CD4-positive, alpha-beta T cell treated with Interleukin-6 at 100 ng/mL for 8 hours (primary cell): ENCODE data around the gene CNPY4.
"Not testable (repeated sequence)": the region's sequence is repeated elsewhere in the genome, so short reads cannot be mapped to it uniquely, and the experiment has no call there.

Source experiments
- DNase-seq: peaks from one replicate; pipeline ENCODE4 v3.0.0-alpha.2; 2020; ENCODE audit warnings: mixed read lengths, low spot score

The CNPY4 gene

GRCh38 chr7:100119970-100120732, 717 bp downstream of the CNPY4 start:
- peak; percentile 71 for DNase-seq

GRCh38 chr7:100120733-100121036, 1.3 kb downstream of the CNPY4 start:
- no peak for DNase-seq

DNA sequence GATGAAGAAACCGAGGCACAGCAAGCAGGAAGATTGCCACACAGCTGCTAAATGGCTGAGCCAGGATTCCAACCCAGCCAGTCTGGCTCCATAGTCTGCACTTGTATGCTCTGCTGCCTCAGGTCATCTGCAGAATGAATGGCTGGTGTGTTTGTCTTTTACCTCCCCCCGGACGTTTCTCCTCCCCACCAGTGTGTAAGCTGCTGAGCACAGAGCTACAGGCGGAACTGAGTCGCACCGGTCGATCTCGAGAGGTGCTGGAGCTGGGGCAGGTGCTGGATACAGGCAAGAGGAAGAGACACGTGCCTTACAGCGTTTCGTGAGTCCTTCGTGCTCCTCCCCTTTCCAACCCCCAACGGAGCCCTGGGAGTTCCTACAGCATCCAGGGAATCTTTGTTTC, 2.6 kb downstream of the CNPY4 start:
- no peak for DNase-seq

- no peak for DNase-seq
These were observed 3.1 kb downstream of the CNPY4 start for GRCh38 chr7:100122568-100122967.

DNA sequence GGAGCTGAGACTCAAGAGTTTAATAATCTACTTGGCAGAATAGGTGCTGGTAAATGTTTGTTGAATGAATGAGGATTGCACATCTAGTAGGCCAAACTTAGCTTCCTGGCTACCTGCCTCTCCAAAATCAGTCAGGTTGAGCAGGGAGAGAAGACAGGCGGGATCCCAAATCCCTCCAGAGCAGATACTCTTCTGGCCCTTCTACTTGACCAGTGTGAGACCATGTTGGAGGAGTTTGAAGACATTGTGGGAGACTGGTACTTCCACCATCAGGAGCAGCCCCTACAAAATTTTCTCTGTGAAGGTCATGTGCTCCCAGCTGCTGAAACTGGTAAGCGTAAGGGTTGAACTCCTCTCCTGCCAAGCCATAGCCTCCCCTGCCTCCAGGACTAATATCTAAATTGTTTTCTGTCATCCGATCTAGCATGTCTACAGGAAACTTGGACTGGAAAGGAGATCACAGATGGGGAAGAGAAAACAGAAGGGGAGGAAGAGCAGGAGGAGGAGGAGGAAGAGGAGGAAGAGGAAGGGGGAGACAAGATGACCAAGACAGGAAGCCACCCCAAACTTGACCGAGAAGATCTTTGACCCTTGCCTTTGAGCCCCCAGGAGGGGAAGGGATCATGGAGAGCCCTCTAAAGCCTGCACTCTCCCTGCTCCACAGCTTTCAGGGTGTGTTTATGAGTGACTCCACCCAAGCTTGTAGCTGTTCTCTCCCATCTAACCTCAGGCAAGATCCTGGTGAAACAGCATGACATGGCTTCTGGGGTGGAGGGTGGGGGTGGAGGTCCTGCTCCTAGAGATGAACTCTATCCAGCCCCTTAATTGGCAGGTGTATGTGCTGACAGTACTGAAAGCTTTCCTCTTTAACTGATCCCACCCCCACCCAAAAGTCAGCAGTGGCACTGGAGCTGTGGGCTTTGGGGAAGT, 5.1 kb downstream of the CNPY4 start:
- DNase-seq = no peak

- no peak for DNase-seq
These were observed 7.0 kb downstream of the CNPY4 start for GRCh38 chr7:100126239-100126930.

GRCh38 chr7:100126931-100127865, 7.8 kb downstream of the CNPY4 start, which contains the start of gene MBLAC1:
TSS of gene MBLAC1 (plus strand) at chr7:100126967. CDS start at chr7:100127396, 429 bp downstream.
- DNase-seq = peak; percentile 89

- DNase-seq = no peak
These were observed 8.6 kb downstream of the CNPY4 start for GRCh38 chr7:100127866-100128636.

- no peak for DNase-seq
These were observed 9.2 kb downstream of the CNPY4 start for GRCh38 chr7:100128637-100128963.

DNA sequence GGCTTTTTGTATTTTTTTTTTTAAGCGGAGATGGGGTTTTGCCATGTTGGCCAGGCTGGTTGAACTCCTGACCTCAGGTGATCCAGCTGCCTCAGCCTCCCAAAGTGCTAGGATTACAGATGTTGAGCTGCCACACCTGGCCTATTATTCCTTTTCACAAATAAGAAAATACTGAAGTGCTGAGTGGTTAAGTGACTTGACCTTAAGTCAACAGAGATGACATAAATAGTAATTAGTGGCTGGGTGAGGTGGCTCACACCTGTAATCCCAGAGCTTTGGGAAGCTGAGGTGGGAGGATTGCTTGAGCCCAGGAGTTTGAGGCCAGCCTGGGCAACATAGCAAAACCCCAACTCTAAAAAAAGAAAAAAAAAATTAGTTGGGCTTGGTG, 10.8 kb downstream of the CNPY4 start:
- not testable (repeated sequence) for DNase-seq

- DNase-seq = peak; percentile 81
These were observed 11.4 kb downstream of the CNPY4 start for GRCh38 chr7:100130608-100131453.

DNA sequence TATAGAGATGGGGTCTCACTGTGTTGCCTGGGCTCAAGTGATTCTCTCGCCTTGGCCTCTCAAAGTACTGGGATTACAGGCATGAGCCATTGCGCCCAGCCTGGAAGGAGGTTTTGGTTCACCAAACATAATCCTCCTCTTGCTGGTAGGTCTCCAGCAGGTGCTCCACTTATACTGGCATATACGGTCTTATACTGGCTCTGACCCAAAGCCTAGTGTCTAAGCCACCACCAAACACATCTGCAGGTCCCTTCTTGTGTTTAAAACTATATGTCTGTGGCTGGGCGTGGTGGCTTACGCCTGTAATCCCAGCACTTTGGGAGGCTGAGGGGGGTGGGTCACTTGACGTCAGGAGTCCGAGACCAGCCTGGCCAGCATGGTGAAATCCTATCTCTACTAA, 12.7 kb downstream of the CNPY4 start:
- no peak for DNase-seq

DNA sequence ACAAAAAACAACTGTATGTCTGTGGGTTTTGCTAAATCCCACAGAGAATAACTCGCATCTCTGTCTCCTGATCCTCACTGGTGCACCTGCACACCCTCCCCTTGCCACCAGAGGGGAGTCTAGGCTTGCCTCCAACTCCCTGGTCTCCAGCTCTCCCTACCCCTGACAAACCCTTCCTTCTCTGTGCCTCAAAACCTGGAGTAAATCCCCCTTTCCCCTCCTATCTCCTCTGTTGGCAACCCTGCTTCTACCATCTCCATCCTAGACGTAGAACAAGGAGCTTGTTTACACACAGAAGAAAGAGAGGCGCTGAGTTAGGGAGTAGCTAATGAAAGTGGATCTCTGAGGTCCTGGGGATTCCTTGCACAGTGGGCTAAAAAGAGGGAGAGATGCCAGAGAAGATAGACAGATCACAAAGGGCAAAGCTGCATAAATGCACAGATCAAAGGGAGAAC, 13.3 kb downstream of the CNPY4 start:
- DNase-seq = peak; percentile 73

GRCh38 chr7:100137851-100138760, 18.7 kb downstream of the CNPY4 start:
- DNase-seq = no peak

GRCh38 chr7:100141555-100141949, 22.1 kb downstream of the CNPY4 start:
- DNase-seq = no peak

GRCh38 chr7:100142461-100142860, 23.0 kb downstream of the CNPY4 start:
- no peak for DNase-seq

DNA sequence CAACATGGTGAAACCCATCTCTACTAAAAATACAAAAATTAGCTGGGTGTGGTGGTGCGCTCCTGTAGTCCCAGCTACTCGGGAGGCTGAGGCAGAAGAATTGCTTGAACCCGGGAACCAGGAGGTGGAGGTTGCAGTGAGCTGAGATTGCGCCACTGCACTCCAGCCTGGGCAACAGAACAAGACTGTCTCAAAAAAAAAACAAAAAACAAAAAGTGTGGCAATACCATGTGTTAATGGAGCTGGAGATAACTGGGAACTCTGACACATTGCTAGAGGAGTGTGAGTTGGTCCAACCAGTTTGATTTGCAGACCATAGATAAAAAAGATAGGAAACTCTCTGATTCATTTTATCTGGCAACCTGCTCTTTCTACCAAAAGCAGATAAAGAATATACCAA, 26.9 kb downstream of the CNPY4 start:
- not testable (repeated sequence) for DNase-seq

DNA sequence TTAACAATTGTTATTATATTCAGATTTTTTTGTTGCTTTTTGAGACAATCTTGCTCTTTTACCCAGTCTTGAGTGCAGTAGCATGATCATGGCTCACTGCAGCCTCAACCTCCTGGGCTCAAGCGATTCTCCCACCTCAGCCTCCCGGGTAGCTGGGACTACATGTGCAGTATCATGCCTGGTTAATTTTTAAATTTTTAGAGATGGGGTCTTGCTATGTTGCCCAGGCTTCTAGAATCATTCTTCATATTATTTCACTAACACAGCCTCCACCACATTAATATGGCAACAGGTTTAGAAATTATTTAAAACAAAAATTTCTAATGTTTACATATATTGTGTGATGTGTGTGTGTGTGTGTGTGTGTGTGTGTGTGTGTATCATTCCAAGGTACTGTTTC, 27.8 kb downstream of the CNPY4 start:
- no peak for DNase-seq

GRCh38 chr7:100148225-100148558, 28.8 kb downstream of the CNPY4 start:
- no peak for DNase-seq
